Measurements from ENCODE around the gene RBM47. TPM values are rescaled to one million over a fixed set of nuclear protein-coding genes. Genes with fewer than 3 reads are reported as not detected.

The RBM47 gene
- total RNA-seq, 4 donors from 2014 or later = 13.3 to 38.3 (median 21.8) TPM

DNA sequence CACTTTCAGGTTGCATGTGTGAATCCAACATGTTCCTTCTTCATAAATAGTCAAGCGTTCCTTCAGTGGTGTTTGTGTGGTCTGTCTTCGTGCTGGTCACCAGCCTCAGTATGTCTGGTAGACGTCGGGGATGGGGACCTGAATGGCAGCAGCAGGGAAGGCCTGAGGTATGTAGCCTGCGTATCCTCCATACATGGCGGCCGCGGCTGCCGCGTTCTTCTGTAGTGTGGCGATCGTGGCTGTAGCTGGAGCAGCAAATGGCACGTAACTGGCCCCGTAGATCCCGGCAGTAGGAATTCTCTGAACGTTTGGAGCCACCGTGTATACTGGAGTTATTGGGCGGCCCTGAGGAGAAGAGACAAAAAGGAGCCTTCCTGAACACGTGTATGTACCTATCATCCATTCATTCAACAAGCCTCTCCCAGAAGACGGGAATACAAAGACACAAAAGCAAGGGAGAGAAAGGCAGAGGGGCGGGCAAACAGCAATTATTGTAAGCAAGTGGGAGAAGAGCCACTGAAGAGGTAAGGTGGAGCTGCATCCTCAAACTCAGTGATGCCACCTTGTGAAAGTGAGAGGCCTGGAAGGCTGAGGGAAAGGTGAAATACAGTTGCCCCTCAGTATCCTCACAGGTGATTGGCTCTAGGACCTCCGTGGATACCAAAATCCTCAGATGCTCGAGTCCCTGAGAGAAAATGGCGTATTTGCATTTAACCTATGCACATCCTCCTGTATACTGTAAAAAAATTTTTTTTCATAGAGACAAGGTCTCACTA is 203.7 kb downstream of the RBM47 start:
- Histone ChIP-seq H3K36me3 (no peaks in the 10 kb centered on the region), H3K9me3 (no peaks in the 10 kb centered on the region), H3K27ac (replicated peaks in 1 of 4) (no peak overlapping the region), H3K4me1 (no peaks in the 10 kb centered on the region), H3K27me3 (no peaks in the 10 kb centered on the region), H3K4me3 (no peak overlapping the region)
- intact Hi-C loops (cut with DNase I) = no loop called here
- no peak for DNase-seq (ENCODE audit: extremely low spot score)
- 95% methylated on average over 24 of the region's 24 CpGs for WGBS
- TF ChIP-seq POLR2AphosphoS5 (IDR thresholded peaks at IDR 0.05) (no peak), EP300 (IDR thresholded peaks at IDR 0.05) (no peak), POLR2A (IDR thresholded peaks at IDR 0.05; ENCODE audit: low read depth) (no peak)
- TF ChIP-seq, protein P1, sequence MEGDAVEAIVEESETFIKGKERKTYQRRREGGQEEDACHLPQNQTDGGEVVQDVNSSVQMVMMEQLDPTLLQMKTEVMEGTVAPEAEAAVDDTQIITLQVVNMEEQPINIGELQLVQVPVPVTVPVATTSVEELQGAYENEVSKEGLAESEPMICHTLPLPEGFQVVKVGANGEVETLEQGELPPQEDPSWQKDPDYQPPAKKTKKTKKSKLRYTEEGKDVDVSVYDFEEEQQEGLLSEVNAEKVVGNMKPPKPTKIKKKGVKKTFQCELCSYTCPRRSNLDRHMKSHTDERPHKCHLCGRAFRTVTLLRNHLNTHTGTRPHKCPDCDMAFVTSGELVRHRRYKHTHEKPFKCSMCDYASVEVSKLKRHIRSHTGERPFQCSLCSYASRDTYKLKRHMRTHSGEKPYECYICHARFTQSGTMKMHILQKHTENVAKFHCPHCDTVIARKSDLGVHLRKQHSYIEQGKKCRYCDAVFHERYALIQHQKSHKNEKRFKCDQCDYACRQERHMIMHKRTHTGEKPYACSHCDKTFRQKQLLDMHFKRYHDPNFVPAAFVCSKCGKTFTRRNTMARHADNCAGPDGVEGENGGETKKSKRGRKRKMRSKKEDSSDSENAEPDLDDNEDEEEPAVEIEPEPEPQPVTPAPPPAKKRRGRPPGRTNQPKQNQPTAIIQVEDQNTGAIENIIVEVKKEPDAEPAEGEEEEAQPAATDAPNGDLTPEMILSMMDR (IDR thresholded peaks at IDR 0.05) = no peak

DNA sequence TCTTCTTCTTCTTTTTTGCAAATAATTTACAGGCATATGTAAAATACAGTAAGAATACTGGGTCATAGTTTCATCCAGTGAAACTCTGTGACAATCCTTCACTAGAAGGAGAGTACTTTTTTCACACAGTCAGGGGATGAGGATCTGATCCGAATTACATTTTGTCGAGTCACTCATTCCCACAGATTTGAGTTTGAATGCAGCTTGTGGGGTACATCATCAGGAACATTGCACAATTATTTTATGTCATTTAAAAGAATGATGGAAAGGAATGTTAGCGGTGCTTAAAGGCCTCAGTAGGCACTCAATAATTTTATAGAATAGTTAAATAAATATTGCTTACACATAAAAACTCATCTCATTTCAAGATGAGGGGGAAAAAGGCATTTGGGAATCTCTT is 205.9 kb downstream of the RBM47 start:
- H3K4me3 ChIP-seq = no peak overlapping the region
- intact Hi-C loops (cut with DNase I) = no loop called here
- no peaks in the 10 kb centered on the region for H3K36me3 ChIP-seq
- no peak overlapping the region for H3K27ac ChIP-seq (replicated peaks in 1 of 4)
- no peaks in the 10 kb centered on the region for H3K27me3 ChIP-seq
- TF ChIP-seq, protein P1 (IDR thresholded peaks at IDR 0.05) = no peak
- TF ChIP-seq POLR2AphosphoS5 (IDR thresholded peaks at IDR 0.05) = no peak
- TF ChIP-seq POLR2A (IDR thresholded peaks at IDR 0.05; ENCODE audit: low read depth) = no peak
- TF ChIP-seq EP300 (IDR thresholded peaks at IDR 0.05) = no peak
- H3K9me3 ChIP-seq = no peaks in the 10 kb centered on the region
- WGBS = 90% methylated on average over 3 of the region's 3 CpGs
- no peaks in the 10 kb centered on the region for H3K4me1 ChIP-seq
- no peak for DNase-seq (ENCODE audit: extremely low spot score)

DNA sequence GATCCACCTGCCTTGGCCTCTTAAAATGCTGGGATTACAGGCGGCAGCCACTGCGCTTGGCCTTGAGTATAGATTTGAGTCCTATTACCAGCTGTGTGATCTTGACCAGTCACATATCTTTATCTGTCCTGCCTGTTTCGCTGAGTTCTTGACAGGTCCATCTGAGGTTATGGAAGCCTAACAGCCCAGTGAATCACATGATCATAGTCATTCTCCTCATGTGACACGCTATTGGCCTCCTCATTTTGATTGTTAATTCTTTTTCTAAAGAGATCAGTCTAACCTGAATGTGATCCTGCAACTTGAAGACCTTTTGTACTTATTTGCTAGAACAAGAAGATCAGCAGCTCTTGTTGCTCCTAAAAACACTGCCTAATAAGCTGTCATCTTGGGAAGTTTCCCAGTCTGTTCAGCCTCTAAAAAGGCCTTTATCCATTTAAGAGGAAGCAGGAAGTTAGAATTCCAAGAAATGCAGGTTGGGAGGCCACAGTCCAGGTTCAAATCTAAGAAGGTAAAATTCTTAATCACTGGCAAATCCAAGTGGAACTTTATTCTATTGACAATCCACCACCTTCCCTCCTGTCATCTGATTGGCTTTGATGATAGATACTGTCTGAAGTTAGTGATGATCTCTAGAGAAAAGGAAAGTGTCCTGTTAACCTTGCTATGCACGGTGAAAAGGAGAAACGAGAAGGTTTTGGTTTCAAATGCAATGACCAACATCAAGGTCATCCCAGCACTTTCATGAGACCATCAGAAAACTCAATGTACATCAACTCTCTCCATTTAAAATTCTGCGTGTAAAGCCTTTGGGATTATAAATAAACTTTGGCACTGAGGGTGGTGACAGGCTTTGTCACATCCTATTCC is 207.6 kb downstream of the RBM47 start:
- 96% methylated on average over 7 of the region's 7 CpGs for WGBS
- no peak overlapping the region for H3K27ac ChIP-seq (replicated peaks in 1 of 4)
- no peak for DNase-seq (ENCODE audit: extremely low spot score)
- H3K9me3 ChIP-seq = no peaks in the 10 kb centered on the region
- intact Hi-C loops (cut with DNase I) = no loop called here
- H3K4me1 ChIP-seq = no peaks in the 10 kb centered on the region
- no peaks in the 10 kb centered on the region for H3K27me3 ChIP-seq
- H3K4me3 ChIP-seq = no peak overlapping the region
- no peak for TF ChIP-seq POLR2A (IDR thresholded peaks at IDR 0.05; ENCODE audit: low read depth)
- TF ChIP-seq POLR2AphosphoS5 (IDR thresholded peaks at IDR 0.05) = no peak
- TF ChIP-seq, protein P1 (IDR thresholded peaks at IDR 0.05) = no peak
- no peak for TF ChIP-seq EP300 (IDR thresholded peaks at IDR 0.05)
- H3K36me3 ChIP-seq = no peaks in the 10 kb centered on the region

DNA sequence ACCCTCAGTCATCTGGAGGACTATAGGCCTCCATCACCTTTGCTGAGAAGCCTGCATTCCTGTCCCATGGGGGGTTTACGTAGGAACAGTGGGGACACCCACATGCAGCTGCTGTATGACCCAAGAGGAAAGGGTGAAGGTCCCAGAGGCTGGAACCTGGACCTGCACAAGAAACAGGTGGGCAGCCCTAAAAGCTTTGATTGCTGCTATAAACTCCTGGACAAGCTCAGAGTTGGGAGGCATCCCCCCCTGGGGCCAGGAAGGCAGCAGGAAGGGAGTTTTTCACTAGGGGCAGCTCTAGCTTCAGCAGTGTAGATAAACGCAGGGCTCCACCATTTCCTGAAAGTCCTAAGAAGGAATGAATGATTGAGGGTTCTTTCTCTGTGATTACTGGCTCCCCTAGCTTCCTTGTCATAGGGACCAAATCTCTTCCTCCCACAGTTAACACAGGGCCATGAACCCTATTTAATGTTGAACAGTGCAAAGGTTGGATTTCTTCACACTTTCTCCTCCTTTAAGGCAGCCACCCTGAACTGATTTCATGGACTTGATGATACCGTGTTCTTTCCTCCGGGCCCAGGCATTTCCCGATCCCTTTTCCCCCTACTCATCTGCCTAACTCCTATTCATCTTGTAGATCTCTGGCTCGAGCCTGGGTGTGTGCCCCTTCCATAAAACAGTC is 210.3 kb downstream of the RBM47 start:
- no peaks in the 10 kb centered on the region for H3K36me3 ChIP-seq
- no peak for DNase-seq (ENCODE audit: extremely low spot score)
- no peaks in the 10 kb centered on the region for H3K9me3 ChIP-seq
- TF ChIP-seq POLR2AphosphoS5 (IDR thresholded peaks at IDR 0.05) (no peak), EP300 (IDR thresholded peaks at IDR 0.05) (no peak), POLR2A (IDR thresholded peaks at IDR 0.05; ENCODE audit: low read depth) (no peak)
- TF ChIP-seq, protein P1 (IDR thresholded peaks at IDR 0.05) = no peak
- H3K4me3 ChIP-seq = no peak overlapping the region
- H3K27ac ChIP-seq (replicated peaks in 1 of 4) = no peak overlapping the region
- intact Hi-C loops (cut with DNase I) = no loop called here
- 84% methylated on average over 6 of the region's 6 CpGs for WGBS
- H3K4me1 ChIP-seq = no peaks in the 10 kb centered on the region
- H3K27me3 ChIP-seq = no peaks in the 10 kb centered on the region

Measured in esophagus muscularis mucosa (tissue), 4 donors.